HUDEP-2 (cell line): Measurements from ENCODE around the gene PRKCB.
A peak's percentile ranks its signal among the peaks of the same experiment; 100 is the strongest.
"Not testable (repeated sequence)": the region's sequence is repeated elsewhere in the genome, so short reads cannot be mapped to it uniquely, and the experiment has no call there.

Source experiments
- DNase-seq, 76 experiments: peaks; one replicate each; lab custom pipeline; 2025; ENCODE audit not compliant: unreplicated experiment in 76 of 76; lab: John Stamatoyannopoulos, UW

PRKCB gene

DNA sequence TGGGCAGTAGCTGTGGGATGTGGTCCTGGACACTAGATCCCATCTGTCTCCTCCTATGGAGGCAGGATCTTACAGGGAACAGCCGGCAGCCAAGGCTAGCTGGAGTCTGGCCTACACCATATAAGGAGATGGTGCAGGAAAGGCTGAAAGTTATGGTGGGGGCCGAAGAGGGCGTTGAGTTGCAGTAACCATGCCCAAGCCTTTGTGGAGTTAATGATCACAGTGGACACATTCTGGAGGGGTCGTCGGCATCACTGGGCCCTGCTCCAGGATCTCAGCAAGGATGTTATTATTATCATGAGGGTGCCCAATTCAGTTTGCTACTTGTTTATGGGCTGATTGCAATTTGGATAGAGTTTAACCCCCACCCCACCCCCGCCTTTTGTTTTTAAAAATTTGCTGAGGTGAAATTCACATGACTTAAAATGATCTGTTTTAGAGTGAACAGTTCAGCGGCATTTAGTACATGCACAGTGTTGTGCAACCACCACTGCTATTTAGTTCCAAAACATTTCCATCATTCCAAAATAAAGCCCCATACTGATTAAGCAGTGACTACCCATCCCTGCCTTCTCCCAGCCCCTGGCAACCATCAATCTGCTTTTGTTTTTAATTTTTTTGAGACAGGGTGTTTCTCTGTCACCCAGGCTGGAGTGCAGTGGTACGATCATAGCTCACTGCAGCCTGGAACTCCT, 236.0 kb downstream of the PRKCB start:
- DNase-seq = no peak

DNA sequence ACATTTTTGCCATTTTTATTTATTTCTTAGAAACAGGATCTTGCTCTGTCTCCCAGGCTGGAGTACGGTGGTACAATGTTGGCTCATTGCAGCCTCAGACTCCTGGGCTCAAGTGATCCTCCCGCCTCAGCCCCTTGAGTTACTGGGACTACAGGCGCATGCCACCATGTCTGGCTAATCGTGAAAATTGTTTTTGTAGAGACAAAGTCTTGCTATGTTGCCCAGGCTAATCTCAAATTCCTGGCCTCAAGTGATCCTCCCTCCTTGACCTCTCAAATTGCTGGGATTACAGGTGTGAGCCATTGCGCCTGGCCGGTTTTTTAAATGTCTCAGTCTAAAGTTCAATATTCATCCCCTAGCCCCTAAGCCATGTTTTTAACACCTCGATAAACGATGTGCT, 237.5 kb downstream of the PRKCB start:
- DNase-seq = no peak

DNA sequence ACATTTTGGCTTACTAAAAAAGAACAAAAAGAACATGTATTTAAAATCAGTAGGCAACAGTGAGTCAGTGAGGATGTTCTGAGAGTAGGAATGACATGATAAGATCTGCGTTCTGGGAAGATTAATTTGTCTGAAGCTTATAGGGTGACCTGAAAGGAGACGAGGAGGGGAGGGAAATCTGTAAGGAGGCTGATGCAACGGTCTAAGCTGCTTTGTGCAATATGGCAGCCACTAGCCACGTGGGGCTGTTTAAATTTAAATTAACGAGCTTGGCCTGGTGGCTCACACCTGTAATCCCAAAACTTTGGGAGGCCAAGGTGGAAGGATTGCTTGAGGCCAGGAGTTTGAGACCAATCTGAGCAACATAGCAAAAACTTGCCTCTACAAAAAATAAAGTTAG, 238.8 kb downstream of the PRKCB start:
- DNase-seq = no peak

DNA sequence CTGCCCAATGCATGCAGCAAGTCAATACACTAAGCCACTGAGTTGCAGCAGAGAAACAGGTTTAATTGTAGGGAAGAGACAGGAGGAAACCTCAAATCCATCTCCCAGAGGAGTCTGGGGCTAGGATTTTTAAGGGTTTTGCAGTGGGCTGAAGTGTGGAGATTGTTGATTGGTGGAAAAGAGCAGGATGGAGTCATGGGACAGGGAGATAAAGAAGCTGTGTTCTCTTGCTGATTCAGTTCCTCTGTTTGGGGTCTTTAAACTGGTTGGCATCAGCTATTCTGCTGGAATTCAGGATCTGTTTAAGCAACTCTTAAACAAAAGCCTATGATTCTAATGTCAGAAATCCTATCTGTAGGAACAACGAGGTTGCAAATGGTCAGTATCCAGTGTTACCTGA, 239.5 kb downstream of the PRKCB start:
- DNase-seq = no peak

DNA sequence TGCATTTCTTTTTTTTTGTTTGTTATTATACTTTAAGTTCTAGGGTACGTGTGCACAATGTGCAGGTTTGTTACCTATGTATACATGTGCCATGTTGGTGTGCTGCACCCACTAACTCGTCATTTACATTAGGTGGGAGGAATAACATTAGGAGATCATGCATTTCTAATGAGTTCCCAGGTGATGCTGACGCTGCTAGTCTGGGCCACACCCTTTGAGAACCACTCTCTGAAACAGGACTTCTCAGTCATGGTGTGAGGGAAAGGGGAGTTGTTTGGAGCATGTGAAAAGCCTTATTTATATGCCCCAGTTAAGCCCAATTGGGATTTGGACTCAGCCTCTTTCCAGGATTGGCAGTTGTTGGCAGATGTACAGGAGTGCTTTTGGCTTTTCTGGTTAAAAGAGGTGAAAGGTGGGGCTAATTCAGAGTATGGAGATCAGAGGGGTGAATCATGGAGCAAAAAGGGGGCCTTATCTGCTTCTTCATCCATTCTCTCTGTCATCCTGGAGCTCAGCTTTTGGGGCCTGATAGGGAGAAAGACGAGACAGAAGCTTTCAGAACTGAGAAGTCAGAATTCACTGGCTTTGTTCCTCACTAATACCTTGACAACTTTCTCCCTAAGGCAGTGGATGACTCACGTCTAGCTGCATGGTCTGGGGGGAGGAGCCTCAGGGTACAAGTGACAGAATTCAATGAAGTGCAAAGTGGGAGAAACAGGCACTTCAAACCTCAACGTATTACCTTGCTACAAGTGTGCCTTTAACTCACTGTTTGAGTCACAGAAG, 240.3 kb downstream of the PRKCB start:
- peak in 14 of 76 experiments; percentile 4 to 43 (median 20) for DNase-seq

DNA sequence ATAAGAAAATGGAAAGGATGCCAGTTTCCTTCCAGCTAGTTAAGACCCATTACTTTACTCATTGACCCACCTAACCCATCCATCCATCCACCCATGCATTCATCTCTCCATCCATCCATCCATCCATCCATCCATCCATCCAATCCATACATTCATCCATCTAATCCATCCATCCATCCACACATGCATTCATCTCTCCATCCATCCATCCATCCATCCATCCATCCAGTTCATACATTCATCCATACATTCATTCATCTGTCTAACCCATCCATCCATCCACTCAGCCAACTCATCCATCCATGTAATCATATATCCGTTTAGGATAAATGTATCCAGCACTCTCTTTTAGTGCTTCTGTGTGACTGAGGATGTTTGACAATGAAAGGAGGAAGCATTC, 241.5 kb downstream of the PRKCB start:
- DNase-seq = no peak

DNA sequence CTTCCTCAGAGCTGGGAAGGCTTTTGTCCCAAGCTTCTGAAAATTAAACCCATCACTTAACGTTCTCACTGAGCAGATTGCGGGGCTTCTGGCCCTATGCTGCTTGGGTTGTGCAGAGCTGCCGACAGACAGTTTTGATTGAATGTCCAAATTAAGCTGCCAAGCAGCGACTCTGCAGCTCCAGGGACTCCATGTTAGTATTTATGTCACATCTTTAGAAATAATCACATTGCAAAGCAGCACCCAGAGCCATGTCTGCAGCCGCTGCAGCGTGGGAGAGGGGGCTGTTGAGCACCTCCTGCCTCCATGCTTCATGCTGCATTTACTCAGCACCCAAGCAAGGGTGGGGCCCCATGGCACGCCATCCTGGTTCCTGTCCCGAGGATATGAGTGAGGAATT, 242.2 kb downstream of the PRKCB start:
- DNase-seq = no peak

DNA sequence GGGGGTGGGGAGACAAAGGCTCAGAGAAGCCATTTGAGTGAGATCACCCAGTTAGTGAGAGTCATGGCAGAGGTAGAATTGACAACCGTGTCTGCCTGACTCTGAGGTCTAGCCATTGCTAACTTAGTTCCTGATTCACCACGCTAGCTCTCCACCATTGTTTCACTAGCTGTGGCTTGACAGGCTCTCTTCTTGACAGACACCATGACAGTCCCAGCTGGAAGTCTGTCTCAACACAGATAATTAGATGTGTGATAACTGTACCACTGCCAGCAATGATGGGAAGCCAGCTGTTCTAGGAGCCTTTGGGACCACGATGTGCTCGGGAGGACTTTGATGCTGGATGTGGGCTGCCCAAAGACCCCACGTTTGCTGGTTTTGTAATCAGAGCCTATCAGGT, 249.9 kb downstream of the PRKCB start:
- DNase-seq = no peak

DNA sequence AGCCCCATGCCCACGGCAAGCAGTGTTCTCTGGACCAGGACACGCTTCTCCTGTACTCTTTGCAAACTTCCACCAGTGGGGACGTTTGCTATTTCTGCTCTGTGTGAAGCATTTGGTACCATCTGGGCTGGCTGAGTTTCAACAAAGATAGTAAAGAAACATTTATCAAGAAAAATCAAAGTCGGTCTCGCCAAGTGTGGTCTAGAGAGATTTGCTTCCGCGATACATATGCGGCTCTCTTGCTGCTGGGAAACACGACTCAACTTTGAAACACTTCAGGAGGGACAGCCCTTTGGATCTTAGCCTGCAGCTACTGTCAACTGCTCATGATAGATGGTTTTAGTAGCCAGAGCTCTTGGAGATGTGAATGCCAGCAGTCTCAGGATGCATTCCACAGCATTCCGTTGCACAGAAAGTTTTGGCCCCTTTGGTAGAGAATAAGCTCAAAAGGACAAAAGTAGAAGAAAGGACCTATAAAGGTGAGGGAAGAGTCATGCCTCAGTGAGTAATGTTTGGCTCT, 252.2 kb downstream of the PRKCB start:
- DNase-seq = no peak

DNA sequence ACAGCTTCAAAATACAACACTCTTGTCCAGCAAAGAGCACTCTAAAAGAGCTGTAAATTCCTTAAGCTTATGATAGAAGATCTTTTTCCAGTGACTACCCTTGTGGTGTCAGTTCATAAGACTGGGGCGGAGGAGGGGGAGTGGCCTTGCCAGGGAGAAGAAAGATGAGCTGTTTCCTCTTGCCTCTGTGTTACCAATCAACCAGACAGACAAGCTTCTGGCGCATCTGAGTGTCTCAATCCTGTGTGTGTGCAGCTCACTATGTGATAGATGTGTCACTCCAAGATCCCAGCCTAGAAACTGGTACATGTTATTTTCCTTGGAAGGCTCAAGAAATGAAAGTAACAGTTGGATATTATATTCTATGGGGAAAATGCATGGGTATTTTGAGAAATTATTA, 253.0 kb downstream of the PRKCB start:
- DNase-seq = peak in 8 of 76 experiments; percentile 6 to 32 (median 16)

DNA sequence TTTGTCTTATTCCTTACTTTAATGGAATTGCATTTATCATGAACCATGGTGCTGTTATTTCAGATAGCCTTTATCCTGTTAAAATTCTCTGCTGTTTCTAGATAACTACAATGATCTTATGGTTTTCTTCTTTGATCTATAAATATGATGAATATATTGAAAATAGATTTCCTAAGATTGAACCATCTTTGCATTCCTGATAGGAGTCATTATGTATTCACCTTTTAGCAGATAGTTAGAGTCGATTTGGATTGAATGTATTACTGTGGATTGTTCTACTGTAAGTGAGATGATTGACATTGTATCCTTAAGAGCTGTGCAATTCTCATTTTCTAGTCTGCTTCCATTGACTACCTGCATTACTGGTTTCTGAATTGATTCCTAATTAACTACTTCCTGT, 255.3 kb downstream of the PRKCB start:
- DNase-seq = no peak

DNA sequence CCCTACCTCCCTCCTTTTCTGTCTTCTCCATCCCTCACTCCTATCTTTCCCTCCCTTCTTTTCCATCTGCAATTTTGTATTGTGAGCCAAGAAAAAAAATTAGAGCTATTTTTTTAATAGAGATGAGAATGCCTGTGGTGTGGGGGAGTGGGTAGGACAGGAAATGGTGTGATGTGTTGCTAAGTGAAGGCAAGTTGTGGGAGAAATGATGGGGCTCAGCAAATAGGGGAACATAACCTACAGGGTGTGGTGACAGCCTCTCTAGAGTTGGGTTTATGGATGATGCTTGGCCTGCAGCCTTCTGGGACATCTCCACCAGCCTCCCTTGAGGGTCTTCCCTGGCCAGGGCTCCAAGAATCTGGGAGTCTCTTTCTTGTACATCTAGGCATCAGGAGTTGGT, 257.3 kb downstream of the PRKCB start:
- DNase-seq = no peak

DNA sequence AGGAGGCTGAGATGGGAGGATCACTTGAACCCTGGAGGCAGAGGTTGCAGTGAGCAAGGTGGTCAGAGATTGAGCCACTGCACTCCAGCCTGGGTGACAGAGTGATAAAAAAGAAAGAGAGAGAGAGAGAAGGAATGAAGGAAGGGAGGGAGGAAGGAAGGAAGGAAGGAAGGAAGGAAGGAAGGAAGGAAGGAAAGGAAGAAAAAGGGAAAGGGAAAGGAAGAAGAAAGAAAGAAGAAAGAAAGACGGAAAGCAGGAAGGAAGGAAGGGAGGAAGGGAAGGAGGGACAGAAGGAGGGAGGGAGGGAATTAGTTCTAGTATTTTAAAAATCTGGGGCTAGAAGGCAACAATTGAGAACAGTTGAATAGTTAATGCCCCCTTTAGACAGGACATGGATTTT, 258.9 kb downstream of the PRKCB start:
- DNase-seq = no peak

DNA sequence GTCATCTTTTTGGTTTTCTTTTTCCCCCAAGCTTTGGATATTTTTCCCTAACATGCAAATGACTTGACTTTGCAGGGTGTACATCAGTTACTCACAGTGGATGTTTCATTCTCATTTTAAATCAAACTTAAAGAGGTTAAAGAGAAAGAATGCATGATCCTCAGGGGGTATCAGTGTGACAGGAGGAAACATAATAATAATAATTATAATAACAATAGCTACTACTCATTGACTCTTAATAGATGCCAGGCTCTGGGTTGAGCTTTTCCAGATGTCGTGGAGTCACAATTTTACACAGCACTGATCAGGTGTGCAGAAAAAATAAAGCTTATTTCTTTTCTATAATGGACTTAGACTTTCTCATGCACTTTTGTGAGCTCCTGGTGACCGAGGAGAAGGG, 263.1 kb downstream of the PRKCB start:
- no peak for DNase-seq

DNA sequence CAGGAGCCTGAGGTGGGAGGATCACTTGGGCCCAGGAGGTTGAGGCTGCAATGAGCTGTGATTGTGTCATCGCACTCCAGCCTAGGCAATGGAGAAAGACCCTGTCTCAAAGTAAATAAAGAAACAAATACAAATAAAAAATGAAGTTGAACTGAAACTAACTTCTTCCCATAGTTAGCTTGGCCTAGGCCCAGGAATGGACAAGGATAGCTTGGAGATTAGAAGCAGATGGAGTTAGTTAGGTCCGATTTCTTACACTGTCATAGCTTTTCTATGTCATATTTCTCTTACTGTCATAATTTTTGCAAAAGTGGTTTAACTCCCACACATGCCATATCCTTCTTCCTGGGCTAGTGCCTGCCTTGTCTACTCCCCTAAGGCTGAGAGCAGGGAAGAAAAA, 265.6 kb downstream of the PRKCB start:
- no peak for DNase-seq

DNA sequence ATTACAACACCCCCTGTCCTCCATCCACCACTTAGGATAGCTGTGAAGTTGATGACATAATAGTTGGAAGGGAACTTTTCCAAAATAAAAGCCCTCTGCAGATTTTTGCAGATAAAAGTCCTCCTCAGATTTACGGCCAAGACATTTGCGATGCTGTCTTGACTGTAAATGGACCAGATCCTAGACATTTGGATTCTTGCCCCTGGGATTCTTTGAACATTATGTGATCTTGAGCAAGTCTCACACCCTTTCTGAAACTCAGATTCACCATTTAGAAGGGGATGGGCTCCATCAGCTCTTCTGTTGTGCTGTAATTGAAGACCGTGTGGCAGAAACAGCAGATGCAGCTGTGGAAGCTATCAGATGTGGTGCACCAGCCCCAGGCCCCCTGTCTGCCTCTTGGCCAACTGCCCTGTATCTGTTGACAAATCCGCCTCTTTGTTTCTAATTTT, 266.5 kb downstream of the PRKCB start:
- DNase-seq = peak in 2 of 76 experiments; percentile 5 to 23

DNA sequence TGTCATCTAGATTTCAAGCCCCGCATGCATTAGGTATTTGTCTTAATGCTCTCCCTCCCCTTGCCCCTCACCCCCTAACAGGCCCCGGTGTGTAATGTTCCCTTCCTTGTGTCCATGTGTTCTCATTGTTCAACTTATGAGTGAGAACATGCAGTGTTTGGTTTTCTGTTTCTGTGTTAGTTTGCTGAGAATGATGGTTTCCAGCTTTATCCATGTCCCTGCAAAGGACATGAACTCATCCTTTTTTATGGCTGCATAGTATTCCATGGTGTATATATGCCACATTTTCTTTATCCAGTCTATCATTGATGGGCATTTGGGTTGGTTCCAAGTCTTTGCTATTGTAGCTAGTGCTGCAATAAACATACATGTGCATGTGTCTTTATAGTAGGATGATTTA, 269.7 kb downstream of the PRKCB start:
- DNase-seq = not testable (repeated sequence)

DNA sequence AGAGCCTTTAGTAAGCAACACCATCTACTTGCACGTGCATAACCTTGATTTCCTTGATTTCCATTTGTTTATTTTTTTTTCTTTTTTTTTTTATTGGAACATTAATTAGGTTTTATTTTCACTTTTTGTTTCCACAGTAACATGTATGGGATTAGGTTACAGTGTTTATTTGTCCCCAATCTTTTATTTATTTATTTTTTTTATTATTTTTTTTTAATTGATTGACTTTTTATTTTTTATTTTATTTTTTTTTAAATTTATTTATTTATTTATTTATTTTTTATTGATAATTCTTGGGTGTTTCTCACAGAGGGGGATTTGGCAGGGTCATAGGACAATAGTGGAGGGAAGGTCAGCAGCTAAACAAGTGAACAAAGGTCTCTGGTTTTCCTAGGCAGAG, 272.3 kb downstream of the PRKCB start:
- not testable (repeated sequence) for DNase-seq

DNA sequence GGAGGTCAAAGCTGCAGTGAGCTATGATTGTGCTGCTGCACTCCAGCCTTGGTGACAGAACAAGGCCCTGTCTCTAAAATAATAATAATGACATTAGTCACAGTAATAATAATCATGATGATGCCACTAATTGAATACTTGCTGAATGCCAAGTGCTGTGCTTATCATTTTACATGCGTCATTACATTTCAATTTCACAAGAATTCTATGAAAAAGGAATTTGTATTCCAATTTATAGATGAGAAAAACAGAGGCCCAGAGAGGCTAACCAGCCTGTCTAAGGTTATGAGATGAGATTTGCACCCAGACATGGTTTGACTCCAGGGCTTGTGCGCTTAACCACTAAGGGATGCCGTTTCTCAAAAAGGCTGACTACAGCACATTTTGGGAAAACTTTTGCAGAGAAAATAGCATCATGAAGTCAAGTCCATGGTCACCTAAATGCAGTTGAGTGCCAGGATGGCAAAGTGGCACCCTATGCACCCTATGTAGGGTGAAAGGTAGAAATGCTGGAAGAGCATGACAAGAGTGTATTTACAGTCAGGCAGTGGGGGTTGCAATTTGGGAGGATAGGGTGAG, 276.0 kb downstream of the PRKCB start:
- DNase-seq = no peak

DNA sequence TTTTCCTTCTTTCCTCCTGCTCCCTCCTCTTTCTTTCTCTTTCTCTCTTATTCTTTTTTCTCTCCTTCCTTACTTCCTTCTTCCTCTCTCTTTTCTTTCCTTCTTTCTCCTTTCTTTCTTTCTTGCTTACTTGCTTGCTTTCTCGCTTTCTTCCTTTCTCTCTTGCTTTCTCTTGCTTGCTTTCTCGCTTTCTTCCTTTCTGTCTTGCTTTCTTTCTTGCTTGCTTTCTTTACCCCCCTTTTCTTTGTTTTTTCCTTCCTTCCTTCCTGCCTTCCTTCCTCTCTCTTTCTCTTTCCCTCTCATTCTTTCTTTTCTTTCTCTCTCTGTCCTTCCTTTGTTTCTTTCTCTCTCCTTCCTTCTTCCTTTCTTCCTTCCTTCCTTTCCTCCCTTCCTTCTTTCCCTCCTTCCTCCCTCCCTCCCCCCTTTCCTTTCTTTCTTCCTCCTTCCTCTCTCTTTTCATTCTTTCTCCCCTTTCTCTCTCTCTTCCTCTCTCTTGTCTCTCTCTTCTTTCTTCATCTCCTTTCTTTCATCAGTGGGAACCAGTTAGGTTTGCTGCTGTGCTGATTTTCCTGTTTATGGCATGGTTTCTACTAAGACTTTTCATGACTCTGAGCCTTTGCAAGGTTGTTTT, 277.4 kb downstream of the PRKCB start:
- no peak for DNase-seq

DNA sequence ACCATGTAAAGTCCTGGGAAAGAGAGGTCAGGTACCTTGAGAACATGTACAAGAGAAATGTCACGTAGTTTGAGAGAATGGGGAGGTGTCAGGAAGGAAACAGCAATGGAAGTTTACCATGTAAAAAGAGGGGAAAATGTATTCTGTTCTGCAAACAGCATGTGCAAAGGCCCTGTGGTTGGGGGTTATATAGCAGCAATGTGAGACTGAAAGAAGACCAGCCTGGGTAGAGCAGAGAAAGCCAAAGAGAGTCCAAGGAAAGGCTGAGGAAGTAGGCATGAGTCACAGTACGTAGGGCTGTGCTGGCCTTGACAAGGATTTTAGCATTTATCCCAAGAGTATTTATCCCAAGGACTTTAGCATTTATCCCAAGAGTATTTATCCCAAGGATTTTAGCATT, 279.1 kb downstream of the PRKCB start:
- DNase-seq = peak in 3 of 76 experiments; percentile 3 to 10 (median 5)
